Brain pericyte (primary cell): ENCODE data around the gene BCAT1.
"Not testable (repeated sequence)": the region's sequence is repeated elsewhere in the genome, so short reads cannot be mapped to it uniquely, and the experiment has no call there.

Source experiments
- DNase-seq: peaks from one replicate; pipeline ENCODE4 v3.0.0-alpha.2; 2012; ENCODE audit warnings: low read depth, low spot score

BCAT1 gene

GRCh38 chr12:24854908-24855307 lies 94.0 kb downstream of the BCAT1 start:
- no peak for DNase-seq

GRCh38 chr12:24854017-24854416 lies 94.9 kb downstream of the BCAT1 start:
- no peak for DNase-seq

GRCh38 chr12:24853588-24853987 lies 95.3 kb downstream of the BCAT1 start:
- DNase-seq = no peak

GRCh38 chr12:24853094-24853493 lies 95.8 kb downstream of the BCAT1 start:
- DNase-seq = no peak

GRCh38 chr12:24852420-24852819 lies 96.5 kb downstream of the BCAT1 start:
- DNase-seq = no peak

- not testable (repeated sequence) for DNase-seq
These were observed 97.0 kb downstream of the BCAT1 start for GRCh38 chr12:24851883-24852282.

- no peak for DNase-seq
These were observed 97.6 kb downstream of the BCAT1 start for GRCh38 chr12:24851341-24851740.

- DNase-seq = no peak
These were observed 98.4 kb downstream of the BCAT1 start for GRCh38 chr12:24850496-24850895.

- no peak for DNase-seq
These were observed 99.9 kb downstream of the BCAT1 start for GRCh38 chr12:24848941-24849477.

- DNase-seq = no peak
These were observed 102.2 kb downstream of the BCAT1 start for GRCh38 chr12:24846689-24847088.

- no peak for DNase-seq
These were observed 103.3 kb downstream of the BCAT1 start for GRCh38 chr12:24845615-24846014.

GRCh38 chr12:24840046-24840800 lies 108.7 kb downstream of the BCAT1 start:
- no peak for DNase-seq

- no peak for DNase-seq
These were observed 109.6 kb downstream of the BCAT1 start for GRCh38 chr12:24839268-24839791.

GRCh38 chr12:24838531-24838950 lies 110.4 kb downstream of the BCAT1 start:
- peak; percentile 55 for DNase-seq

GRCh38 chr12:24835377-24835776 lies 113.5 kb downstream of the BCAT1 start:
- no peak for DNase-seq

GRCh38 chr12:24833513-24833912 lies 115.4 kb downstream of the BCAT1 start:
- no peak for DNase-seq

GRCh38 chr12:24823808-24824515 lies 124.9 kb downstream of the BCAT1 start:
- no peak for DNase-seq

GRCh38 chr12:24822121-24822899 lies 126.6 kb downstream of the BCAT1 start:
- DNase-seq = no peak

GRCh38 chr12:24821691-24822090 lies 127.2 kb downstream of the BCAT1 start:
- DNase-seq = no peak

GRCh38 chr12:24820872-24821271 lies 128.0 kb downstream of the BCAT1 start:
- no peak for DNase-seq

- no peak for DNase-seq
These were observed 130.6 kb downstream of the BCAT1 start for GRCh38 chr12:24818351-24818750.

GRCh38 chr12:24815114-24815423 lies 133.8 kb downstream of the BCAT1 start:
- DNase-seq = no peak
